ENCODE data around the gene LAG3.

LAG3 gene

GRCh38 chr12:6753772-6754356 is 18.5 kb upstream of the LAG3 start:
- Histone ChIP-seq H3K79me2 (ENCODE audit: control insufficient read depth, insufficient read depth, low read length, unreplicated experiment) (peaks cover 22% of the 10 kb centered on the region), H2AFZ (ENCODE audit: low read length, unreplicated experiment) (no peak overlapping the region)

GRCh38 chr12:6754411-6754810 is 17.9 kb upstream of the LAG3 start:
- peaks cover 18% of the 10 kb centered on the region for H3K36me3 ChIP-seq (ENCODE audit: insufficient read depth, low read length)
- peaks cover 14% of the 10 kb centered on the region for H3K4me1 ChIP-seq (ENCODE audit: control insufficient read depth, insufficient read depth, low read length, unreplicated experiment)
- H3K79me2 ChIP-seq (ENCODE audit: control insufficient read depth, insufficient read depth, low read length, unreplicated experiment) = peaks cover 22% of the 10 kb centered on the region
- H3K27ac ChIP-seq (ENCODE audit: low read depth, low read length) = no peak overlapping the region
- H2AFZ ChIP-seq (ENCODE audit: low read length, unreplicated experiment) = no peak overlapping the region
- H3K4me3 ChIP-seq (ENCODE audit: low read depth, low read length) = no peak overlapping the region
- no peaks in the 10 kb centered on the region for H3K27me3 ChIP-seq (ENCODE audit: insufficient read depth, low read length)

More at GRCh38 chr12:6753772-6754356, 18.5 kb upstream of the LAG3 start:
- H3K27ac ChIP-seq (ENCODE audit: low read depth, low read length) = no peak overlapping the region
- peaks cover 22% of the 10 kb centered on the region for H3K36me3 ChIP-seq (ENCODE audit: insufficient read depth, low read length)
- H3K4me3 ChIP-seq (ENCODE audit: low read depth, low read length) = peak overlapping the region; percentile 31
- no peaks in the 10 kb centered on the region for H3K27me3 ChIP-seq (ENCODE audit: insufficient read depth, low read length)
- peaks cover 14% of the 10 kb centered on the region for H3K4me1 ChIP-seq (ENCODE audit: control insufficient read depth, insufficient read depth, low read length, unreplicated experiment)

GRCh38 chr12:6757028-6757690 is 15.2 kb upstream of the LAG3 start:
- Histone ChIP-seq H3K27ac (ENCODE audit: low read depth, low read length) (no peak overlapping the region), H3K4me1 (ENCODE audit: control insufficient read depth, insufficient read depth, low read length, unreplicated experiment) (peaks cover 8% of the 10 kb centered on the region), H2AFZ (ENCODE audit: low read length, unreplicated experiment) (no peak overlapping the region), H3K79me2 (ENCODE audit: control insufficient read depth, insufficient read depth, low read length, unreplicated experiment) (peaks cover 7% of the 10 kb centered on the region), H3K36me3 (ENCODE audit: insufficient read depth, low read length) (no peaks in the 10 kb centered on the region), H3K27me3 (ENCODE audit: insufficient read depth, low read length) (no peaks in the 10 kb centered on the region), H3K4me3 (ENCODE audit: low read depth, low read length) (no peak overlapping the region)

- H2AFZ ChIP-seq (ENCODE audit: low read length, unreplicated experiment) = no peak overlapping the region
- H3K27ac ChIP-seq (ENCODE audit: low read depth, low read length) = no peak overlapping the region
- no peaks in the 10 kb centered on the region for H3K36me3 ChIP-seq (ENCODE audit: insufficient read depth, low read length)
- no peak overlapping the region for H3K4me3 ChIP-seq (ENCODE audit: low read depth, low read length)
- no peaks in the 10 kb centered on the region for H3K79me2 ChIP-seq (ENCODE audit: control insufficient read depth, insufficient read depth, low read length, unreplicated experiment)
- H3K4me1 ChIP-seq (ENCODE audit: control insufficient read depth, insufficient read depth, low read length, unreplicated experiment) = peaks cover 14% of the 10 kb centered on the region
- H3K27me3 ChIP-seq (ENCODE audit: insufficient read depth, low read length) = no peaks in the 10 kb centered on the region
Measured at GRCh38 chr12:6758506-6759095, 13.7 kb upstream of the LAG3 start.

- Histone ChIP-seq H3K27me3 (ENCODE audit: insufficient read depth, low read length) (no peaks in the 10 kb centered on the region), H2AFZ (ENCODE audit: low read length, unreplicated experiment) (no peak overlapping the region), H3K36me3 (ENCODE audit: insufficient read depth, low read length) (no peaks in the 10 kb centered on the region), H3K27ac (ENCODE audit: low read depth, low read length) (no peak overlapping the region), H3K79me2 (ENCODE audit: control insufficient read depth, insufficient read depth, low read length, unreplicated experiment) (no peaks in the 10 kb centered on the region), H3K4me3 (ENCODE audit: low read depth, low read length) (no peak overlapping the region), H3K4me1 (ENCODE audit: control insufficient read depth, insufficient read depth, low read length, unreplicated experiment) (peaks cover 11% of the 10 kb centered on the region)
Measured at GRCh38 chr12:6759741-6760140, 12.6 kb upstream of the LAG3 start.

- H3K27ac ChIP-seq (ENCODE audit: low read depth, low read length) = peak overlapping the region; percentile 79
- peak overlapping the region; percentile 89 for H3K4me3 ChIP-seq (ENCODE audit: low read depth, low read length)
- H2AFZ ChIP-seq (ENCODE audit: low read length, unreplicated experiment) = peak overlapping the region; percentile 79
- peaks cover 25% of the 10 kb centered on the region for H3K79me2 ChIP-seq (ENCODE audit: control insufficient read depth, insufficient read depth, low read length, unreplicated experiment)
- no peaks in the 10 kb centered on the region for H3K36me3 ChIP-seq (ENCODE audit: insufficient read depth, low read length)
- H3K4me1 ChIP-seq (ENCODE audit: control insufficient read depth, insufficient read depth, low read length, unreplicated experiment) = peaks cover 25% of the 10 kb centered on the region
- H3K27me3 ChIP-seq (ENCODE audit: insufficient read depth, low read length) = no peaks in the 10 kb centered on the region
Measured at GRCh38 chr12:6763380-6763779, 8.9 kb upstream of the LAG3 start.

- peak overlapping the region; percentile 79 for H2AFZ ChIP-seq (ENCODE audit: low read length, unreplicated experiment)
Measured at GRCh38 chr12:6764011-6764828, 8.1 kb upstream of the LAG3 start.

GRCh38 chr12:6765048-6765633 is 7.2 kb upstream of the LAG3 start:
- Histone ChIP-seq H3K27ac (ENCODE audit: low read depth, low read length) (peak overlapping the region; percentile 79), H3K27me3 (ENCODE audit: insufficient read depth, low read length) (no peaks in the 10 kb centered on the region), H3K4me1 (ENCODE audit: control insufficient read depth, insufficient read depth, low read length, unreplicated experiment) (peaks cover 35% of the 10 kb centered on the region), H2AFZ (ENCODE audit: low read length, unreplicated experiment) (peak overlapping the region; percentile 51), H3K79me2 (ENCODE audit: control insufficient read depth, insufficient read depth, low read length, unreplicated experiment) (peaks cover 32% of the 10 kb centered on the region), H3K36me3 (ENCODE audit: insufficient read depth, low read length) (no peaks in the 10 kb centered on the region), H3K4me3 (ENCODE audit: low read depth, low read length) (peak overlapping the region; percentile 89)

More at GRCh38 chr12:6764011-6764828, 8.1 kb upstream of the LAG3 start:
- H3K27me3 ChIP-seq (ENCODE audit: insufficient read depth, low read length) = no peaks in the 10 kb centered on the region
- peak overlapping the region; percentile 89 for H3K4me3 ChIP-seq (ENCODE audit: low read depth, low read length)
- H3K4me1 ChIP-seq (ENCODE audit: control insufficient read depth, insufficient read depth, low read length, unreplicated experiment) = peaks cover 34% of the 10 kb centered on the region
- H3K36me3 ChIP-seq (ENCODE audit: insufficient read depth, low read length) = no peaks in the 10 kb centered on the region
- peak overlapping the region; percentile 79 for H3K27ac ChIP-seq (ENCODE audit: low read depth, low read length)
- H3K79me2 ChIP-seq (ENCODE audit: control insufficient read depth, insufficient read depth, low read length, unreplicated experiment) = peaks cover 32% of the 10 kb centered on the region

GRCh38 chr12:6765634-6766581 is 6.4 kb upstream of the LAG3 start, which contains the start of gene PTMS:
TSS of gene PTMS (plus strand) at chr12:6766363. CDS start at chr12:6766706, 343 bp downstream.
- Histone ChIP-seq H3K79me2 (ENCODE audit: control insufficient read depth, insufficient read depth, low read length, unreplicated experiment) (peaks cover 32% of the 10 kb centered on the region), H3K4me3 (ENCODE audit: low read depth, low read length) (peak within 1 kb of the TSS; percentile 89), H3K36me3 (ENCODE audit: insufficient read depth, low read length) (no peaks in the 10 kb centered on the region), H3K27me3 (ENCODE audit: insufficient read depth, low read length) (no peaks in the 10 kb centered on the region), H3K4me1 (ENCODE audit: control insufficient read depth, insufficient read depth, low read length, unreplicated experiment) (peaks cover 35% of the 10 kb centered on the region), H3K27ac (ENCODE audit: low read depth, low read length) (peak within 1 kb of the TSS; percentile 79), H2AFZ (ENCODE audit: low read length, unreplicated experiment) (peak within 1 kb of the TSS; percentile 51)
